Middle frontal gyrus (tissue), 1 donor: ENCODE data around the gene CDKN2B-AS1.

Experiments
- DNase-seq: peaks from one replicate; pipeline ENCODE4 v3.0.0-alpha.2; 2015; ENCODE audit warnings: low spot score; ENCODE audit errors: extremely low spot score

CDKN2B-AS1 gene

GRCh38 chr9:22148876-22149637 is 154.5 kb downstream of the CDKN2B-AS1 start:
- DNase-seq, result no peak

GRCh38 chr9:22154064-22154463 is 159.5 kb downstream of the CDKN2B-AS1 start:
- no peak for DNase-seq

- DNase-seq, result no peak
These were observed 162.0 kb downstream of the CDKN2B-AS1 start for GRCh38 chr9:22156586-22156985.

GRCh38 chr9:22157276-22157675 is 162.7 kb downstream of the CDKN2B-AS1 start:
- no peak for DNase-seq

- DNase-seq, result no peak
These were observed 163.2 kb downstream of the CDKN2B-AS1 start for GRCh38 chr9:22157828-22158227.

GRCh38 chr9:22158271-22158670 is 163.7 kb downstream of the CDKN2B-AS1 start:
- no peak for DNase-seq

- no peak for DNase-seq
These were observed 164.3 kb downstream of the CDKN2B-AS1 start for GRCh38 chr9:22158927-22159346.

GRCh38 chr9:22159586-22159985 is 165.0 kb downstream of the CDKN2B-AS1 start:
- no peak for DNase-seq

- no peak for DNase-seq
These were observed 165.6 kb downstream of the CDKN2B-AS1 start for GRCh38 chr9:22160221-22160620.

- no peak for DNase-seq
These were observed 170.6 kb downstream of the CDKN2B-AS1 start for GRCh38 chr9:22165144-22165543.

- DNase-seq, result no peak
These were observed 174.7 kb downstream of the CDKN2B-AS1 start for GRCh38 chr9:22169243-22169642.

GRCh38 chr9:22169727-22170503 is 175.3 kb downstream of the CDKN2B-AS1 start:
- no peak for DNase-seq
